Natural killer cell (primary cell): Measurements from ENCODE around the gene PAFAH1B1. TPM values are rescaled to one million over a fixed set of nuclear protein-coding genes. Genes with fewer than 3 reads are reported as not detected.

Experiments used
- total RNA-seq, 4 donors: library from RNA; stranded (reverse); fragments of 120-200 nt in 1 of 4; gene quantifications; one replicate each; pipeline versions ENCODE4 v1.2.3 to v1.2.4, GENCODE V29; 2013 to 2022

PAFAH1B1 gene
- total RNA-seq, 3 donors from 2014 or later (not counting 1 experiment from before 2014, with no cell fraction given), result 138 to 176 (median 165) TPM

Other genes with a start within 250 kb of the PAFAH1B1 start
- 100 to 1,000 TPM in 1 of 3 donors, 10 to 100 TPM in 2; 72.3 to 108 (median 77.6) TPM for gene MNT, start 192.6 kb upstream of the PAFAH1B1 start, total RNA-seq
- gene METTL16, start 81.8 kb upstream of the PAFAH1B1 start, total RNA-seq, result 10 to 100 TPM; 27.9 to 36.9 (median 32.0) TPM
- gene CLUH, start 118.1 kb downstream of the PAFAH1B1 start, total RNA-seq, result 10 to 100 TPM; 34.6 to 43.5 (median 42.1) TPM
- gene CCDC92B, start 156.0 kb downstream of the PAFAH1B1 start, total RNA-seq, result not detected
- gene RAP1GAP2, start 202.8 kb downstream of the PAFAH1B1 start, total RNA-seq, result 100 to 1,000 TPM; 274 to 418 (median 390) TPM